Stomach smooth muscle (tissue), 2 donors: Measurements from ENCODE around the gene TXNDC17.

Experiments
- H3K27ac ChIP-seq: one replicate; pipeline ENCODE4 v1.7.0; 2013; ENCODE audit warnings: mild to moderate bottlenecking, low read length, inconsistent platforms
- H3K27me3 ChIP-seq, 2 donors: one replicate each; pipeline ENCODE4 v1.7.0; 2013; ENCODE audit warnings: low read length in 2 of 2; ENCODE audit not compliant: insufficient read depth in 2 of 2, control insufficient read depth in 1 of 2
- H3K36me3 ChIP-seq, 2 donors: one replicate each; pipeline ENCODE4 v1.7.0; 2013; ENCODE audit warnings: low read length in 2 of 2; ENCODE audit not compliant: control insufficient read depth in 2 of 2, insufficient read depth in 2 of 2
- H3K4me1 ChIP-seq: one replicate; pipeline ENCODE4 v1.7.0; 2013; ENCODE audit warnings: low read length; ENCODE audit not compliant: control insufficient read depth, insufficient read depth
- H3K4me3 ChIP-seq, 2 donors: one replicate each; pipeline ENCODE4 v1.7.0; 2013; ENCODE audit warnings: low read length in 2 of 2
- H3K9ac ChIP-seq, 2 donors: one replicate each; pipeline ENCODE4 v1.7.0; 2013; ENCODE audit warnings: low read length in 2 of 2, mild to moderate bottlenecking in 1 of 2
- H3K9me3 ChIP-seq, 2 donors: one replicate each; pipeline ENCODE4 v1.7.0; 2013; ENCODE audit warnings: low read length in 2 of 2; ENCODE audit not compliant: control insufficient read depth in 2 of 2
- donor health status: healthy.
- donor health status: Pancreatic carcinoma.

Gene TXNDC17

DNA sequence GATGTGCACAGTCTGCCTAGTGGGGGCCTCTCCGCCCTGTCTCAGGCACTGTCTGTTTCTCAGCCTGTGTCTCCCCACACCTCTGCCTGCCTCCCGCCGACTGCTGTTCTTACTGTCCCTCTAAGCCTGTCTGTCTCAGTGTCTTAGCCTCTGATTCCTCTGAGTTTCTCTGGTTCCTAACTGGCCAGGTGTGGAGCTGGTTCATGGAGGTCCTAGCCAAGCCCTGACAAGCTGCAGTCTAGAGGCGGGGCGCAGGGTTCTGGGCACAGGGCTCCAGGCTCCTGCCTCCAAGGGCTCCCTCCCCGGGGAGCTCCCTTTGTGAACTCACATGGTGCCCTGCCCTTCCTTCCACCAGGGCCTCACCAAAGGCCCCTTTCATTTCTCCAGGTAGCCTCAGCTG, 30.1 kb downstream of the TXNDC17 start:
- no peaks in the 10 kb centered on the region for H3K9me3 ChIP-seq
- no peaks in the 10 kb centered on the region for H3K36me3 ChIP-seq
- H3K4me3 ChIP-seq, result no peak overlapping the region
- no peak overlapping the region for H3K27ac ChIP-seq
- no peak overlapping the region for H3K9ac ChIP-seq
- H3K4me1 ChIP-seq, result no peaks in the 10 kb centered on the region
- H3K27me3 ChIP-seq, result peaks cover 2 to 15% of the 10 kb centered on the region in 2 donors

DNA sequence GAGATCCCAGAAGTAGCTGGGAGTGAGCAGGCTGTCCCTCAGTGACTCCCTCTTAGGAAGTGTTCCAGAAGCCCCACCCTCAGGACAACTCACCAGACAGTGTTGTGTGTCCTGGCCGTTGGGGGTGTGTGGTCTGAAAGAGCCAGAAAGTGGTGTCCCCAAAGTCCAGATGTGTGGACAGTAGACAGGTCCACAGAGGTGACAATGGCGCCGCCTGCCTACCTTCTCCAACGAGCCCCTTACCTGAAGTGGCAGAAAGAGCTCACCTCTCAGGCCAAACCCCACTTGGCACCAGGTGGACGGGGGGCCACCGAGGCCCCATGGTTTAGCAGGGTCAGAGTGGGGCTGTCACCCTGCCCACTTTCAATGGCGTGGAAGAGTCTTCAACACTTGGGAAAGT, 30.6 kb downstream of the TXNDC17 start:
- no peak overlapping the region for H3K4me3 ChIP-seq
- H3K9me3 ChIP-seq, result no peaks in the 10 kb centered on the region
- no peak overlapping the region for H3K27ac ChIP-seq
- H3K4me1 ChIP-seq, result no peaks in the 10 kb centered on the region
- H3K36me3 ChIP-seq, result no peaks in the 10 kb centered on the region
- no peak overlapping the region for H3K9ac ChIP-seq
- peaks cover 2 to 15% of the 10 kb centered on the region in 2 donors for H3K27me3 ChIP-seq

DNA sequence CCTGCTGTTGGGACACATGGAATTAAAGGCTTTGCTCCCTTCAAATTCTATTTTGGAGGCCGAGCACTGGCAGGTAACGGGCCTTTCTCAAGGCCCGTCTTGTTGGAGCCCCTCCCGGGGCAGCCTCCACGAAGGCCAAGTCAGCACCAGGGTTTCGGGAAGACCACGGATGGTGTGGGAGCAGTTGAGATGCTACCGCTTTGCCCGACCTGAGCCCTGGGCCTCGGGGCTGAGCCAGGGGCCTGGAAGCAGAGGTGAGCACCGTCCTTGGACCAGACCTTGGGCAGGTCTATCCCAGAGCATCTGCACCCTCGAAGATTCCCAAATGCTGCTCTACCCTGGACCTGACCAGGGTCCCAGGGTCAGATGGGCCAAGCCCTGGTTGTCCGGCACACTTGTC, 33.7 kb downstream of the TXNDC17 start:
- no peaks in the 10 kb centered on the region for H3K36me3 ChIP-seq
- no peaks in the 10 kb centered on the region for H3K4me1 ChIP-seq
- no peak overlapping the region for H3K4me3 ChIP-seq
- no peak overlapping the region for H3K9ac ChIP-seq
- no peaks in the 10 kb centered on the region for H3K9me3 ChIP-seq
- H3K27me3 ChIP-seq, result peaks cover 17 to 18% of the 10 kb centered on the region in 2 donors
- H3K27ac ChIP-seq, result no peak overlapping the region

DNA sequence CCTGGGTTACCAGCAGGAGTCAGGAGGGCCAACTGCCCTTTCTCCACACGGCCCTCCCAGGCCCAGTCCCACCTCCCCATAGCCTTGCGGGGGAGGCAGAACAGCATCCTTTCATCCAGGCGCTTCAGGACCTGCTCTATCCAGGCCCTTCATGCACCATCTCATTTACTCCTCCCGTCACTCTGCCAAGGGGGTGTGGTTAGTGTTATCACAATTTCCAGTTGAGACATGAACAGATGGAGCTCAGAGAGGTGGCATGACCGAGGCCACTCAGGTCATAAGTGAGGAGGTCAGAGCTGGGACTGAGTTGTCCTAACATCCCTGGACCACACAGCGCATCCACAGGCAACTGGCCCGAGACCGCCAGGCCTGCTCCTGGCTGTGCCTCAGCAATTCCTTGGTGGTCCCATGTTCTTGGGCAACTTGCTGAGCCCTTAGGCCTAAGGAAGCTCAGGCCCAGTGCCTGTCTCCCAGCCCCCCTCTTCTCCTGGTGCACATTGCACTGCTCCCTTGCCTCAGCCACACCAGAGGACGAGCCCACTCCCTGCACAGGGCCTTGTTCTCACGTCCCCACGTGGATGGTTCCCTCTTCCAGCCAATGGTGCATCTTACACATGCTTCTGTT, 34.5 kb downstream of the TXNDC17 start:
- Histone ChIP-seq H3K4me1 (no peaks in the 10 kb centered on the region), H3K9me3 (no peaks in the 10 kb centered on the region), H3K4me3 (no peak overlapping the region), H3K27me3 (peaks cover 17 to 18% of the 10 kb centered on the region in 2 donors), H3K9ac (no peak overlapping the region), H3K27ac (no peak overlapping the region), H3K36me3 (no peaks in the 10 kb centered on the region)

DNA sequence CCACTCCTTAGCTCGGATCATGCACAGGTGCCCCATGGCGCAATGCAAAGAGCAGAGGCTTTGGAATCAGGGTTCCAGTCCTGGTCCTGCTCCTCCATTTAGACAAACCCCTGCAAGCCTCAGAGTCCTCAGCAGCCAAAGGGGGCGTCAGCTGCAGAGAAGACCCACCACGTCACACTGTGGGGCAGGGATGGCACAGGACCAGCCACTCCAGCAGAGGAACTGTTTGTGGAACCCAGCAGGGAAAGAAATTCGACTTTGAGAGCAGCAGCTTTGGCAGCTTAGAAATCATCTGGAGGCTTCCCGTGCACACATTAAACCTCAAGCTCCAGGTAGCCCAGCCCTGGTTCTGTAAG, 35.9 kb downstream of the TXNDC17 start:
- H3K36me3 ChIP-seq, result no peaks in the 10 kb centered on the region
- no peaks in the 10 kb centered on the region for H3K4me1 ChIP-seq
- no peak overlapping the region for H3K4me3 ChIP-seq
- no peak overlapping the region for H3K9ac ChIP-seq
- peaks cover 15 to 18% of the 10 kb centered on the region in 2 donors for H3K27me3 ChIP-seq
- no peaks in the 10 kb centered on the region for H3K9me3 ChIP-seq
- no peak overlapping the region for H3K27ac ChIP-seq

DNA sequence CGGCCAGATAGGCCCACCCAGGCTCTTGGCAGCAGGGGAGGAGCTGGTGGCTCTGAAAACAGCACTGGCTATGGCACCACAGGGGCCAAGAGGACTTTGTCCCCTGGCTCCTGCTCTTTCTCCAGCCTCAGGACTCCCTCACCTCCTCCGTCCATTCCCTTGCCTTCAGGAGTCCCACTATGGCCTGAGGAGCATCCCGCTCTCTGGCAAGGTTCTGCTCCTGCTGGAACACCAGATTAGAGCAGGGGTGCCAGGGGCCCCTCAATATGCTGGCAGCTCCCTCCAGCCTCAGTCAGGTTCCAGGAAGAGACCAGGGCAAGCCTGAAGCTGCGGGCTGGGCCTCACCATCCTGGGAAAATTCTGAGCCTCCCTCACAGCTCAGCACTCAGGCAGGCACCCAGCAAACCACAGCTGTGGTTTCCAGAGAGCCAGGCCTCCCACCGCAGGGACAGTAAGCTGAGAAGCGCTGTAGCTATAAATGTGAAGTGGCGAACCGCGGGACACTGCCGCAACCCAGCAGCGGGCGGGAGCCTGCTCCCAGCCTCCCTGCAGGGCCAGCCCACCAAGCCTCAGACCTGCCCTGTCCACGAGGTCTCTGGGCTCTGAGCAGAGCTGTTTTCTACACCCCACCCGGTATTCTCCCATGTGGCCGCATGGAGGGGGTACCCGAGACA, 36.4 kb downstream of the TXNDC17 start:
- Histone ChIP-seq H3K9me3 (no peaks in the 10 kb centered on the region), H3K27me3 (peaks cover 15 to 18% of the 10 kb centered on the region in 2 donors), H3K36me3 (no peaks in the 10 kb centered on the region), H3K4me3 (no peak overlapping the region), H3K4me1 (no peaks in the 10 kb centered on the region), H3K27ac (no peak overlapping the region), H3K9ac (no peak overlapping the region)

DNA sequence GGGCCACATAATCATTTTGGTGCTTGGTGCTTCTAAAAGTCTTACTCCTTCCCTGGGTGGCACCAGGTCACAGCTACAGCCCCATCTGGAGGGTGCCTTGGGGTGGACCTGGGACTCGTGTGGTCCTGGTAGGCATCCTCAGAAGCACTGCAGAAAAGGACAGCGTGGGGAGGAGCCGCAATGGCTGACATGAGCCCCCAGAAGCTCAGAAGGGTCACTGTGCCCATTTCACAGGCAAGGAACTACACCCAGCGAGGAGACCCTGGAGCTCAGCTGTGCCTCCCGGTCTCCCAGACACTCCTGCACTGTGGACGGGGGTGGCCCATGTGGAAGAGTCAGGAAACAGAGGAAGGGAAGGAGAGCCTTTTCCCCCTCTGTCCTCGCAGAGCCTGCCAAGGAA, 37.1 kb downstream of the TXNDC17 start:
- Histone ChIP-seq H3K9ac (no peak overlapping the region), H3K4me1 (no peaks in the 10 kb centered on the region), H3K36me3 (no peaks in the 10 kb centered on the region), H3K27me3 (peaks cover 15 to 18% of the 10 kb centered on the region in 2 donors), H3K4me3 (no peak overlapping the region), H3K27ac (no peak overlapping the region), H3K9me3 (no peaks in the 10 kb centered on the region)

DNA sequence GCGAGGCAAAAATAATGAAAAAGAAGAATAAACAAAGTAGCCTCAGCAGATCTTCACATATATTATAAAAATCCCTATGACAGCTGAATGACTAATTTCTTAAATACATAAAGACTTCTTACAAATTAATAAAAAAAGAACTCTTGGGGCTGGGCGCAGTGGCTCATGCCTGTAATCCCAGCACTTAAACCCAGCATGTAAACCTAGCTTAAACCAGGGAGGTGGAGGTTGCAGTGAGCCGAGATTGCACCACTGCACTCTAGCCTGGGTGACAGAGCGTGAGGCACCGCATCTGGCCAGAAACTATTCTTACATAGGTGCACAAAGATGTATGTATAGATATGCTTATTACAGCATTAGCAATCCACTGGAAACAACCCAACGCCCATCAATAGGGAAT, 38.4 kb downstream of the TXNDC17 start:
- H3K27me3 ChIP-seq, result peaks cover 18 to 20% of the 10 kb centered on the region in 2 donors
- H3K36me3 ChIP-seq, result no peaks in the 10 kb centered on the region
- H3K27ac ChIP-seq, result no peak overlapping the region
- H3K9ac ChIP-seq, result no peak overlapping the region
- H3K9me3 ChIP-seq, result no peaks in the 10 kb centered on the region
- H3K4me1 ChIP-seq, result no peaks in the 10 kb centered on the region
- no peak overlapping the region for H3K4me3 ChIP-seq

DNA sequence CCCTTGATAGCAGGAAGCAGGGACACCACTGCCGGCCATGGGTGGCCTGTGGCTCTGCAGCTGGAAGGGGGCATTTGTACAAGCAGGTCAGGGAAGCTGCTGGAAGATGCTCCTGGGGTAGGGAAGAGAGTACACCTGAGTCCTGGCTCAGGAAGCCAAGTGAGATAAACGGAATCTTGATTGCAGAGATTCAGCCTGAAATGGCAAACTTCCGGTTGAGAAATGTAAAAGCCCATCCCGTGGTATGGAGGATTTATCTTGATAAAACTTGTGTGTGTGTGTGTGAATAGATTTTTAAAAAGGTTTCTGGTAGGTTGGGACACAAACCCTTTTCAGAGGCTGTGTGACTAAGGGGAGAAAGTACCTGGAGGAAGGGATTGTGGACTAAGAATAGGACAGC, 40.3 kb downstream of the TXNDC17 start:
- Histone ChIP-seq H3K27ac (no peak overlapping the region), H3K9me3 (no peaks in the 10 kb centered on the region), H3K4me3 (no peak overlapping the region), H3K27me3 (peaks cover 19 to 20% of the 10 kb centered on the region in 2 donors), H3K9ac (no peak overlapping the region), H3K36me3 (no peaks in the 10 kb centered on the region), H3K4me1 (no peaks in the 10 kb centered on the region)

DNA sequence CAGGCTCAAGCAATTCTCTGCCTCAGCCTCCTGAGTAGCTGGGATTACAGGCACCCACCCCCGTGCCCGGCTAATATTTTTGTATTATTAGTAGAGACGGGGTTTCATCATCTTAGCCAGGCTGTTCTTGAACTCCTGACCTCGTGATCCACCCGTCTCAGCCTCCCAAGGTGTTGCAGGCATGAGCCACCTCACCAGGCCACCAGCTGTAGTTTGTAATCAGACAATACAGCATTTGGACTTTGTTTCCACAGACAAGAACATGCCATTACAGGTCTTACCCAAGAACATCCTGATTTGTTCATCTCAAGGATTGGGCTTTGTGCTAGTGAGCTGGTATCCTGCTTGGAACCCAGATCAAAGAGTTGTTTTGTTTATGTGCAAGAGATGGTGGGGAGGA, 40.8 kb downstream of the TXNDC17 start:
- no peak overlapping the region for H3K9ac ChIP-seq
- H3K4me3 ChIP-seq, result no peak overlapping the region
- no peaks in the 10 kb centered on the region for H3K4me1 ChIP-seq
- no peaks in the 10 kb centered on the region for H3K36me3 ChIP-seq
- H3K27ac ChIP-seq, result no peak overlapping the region
- H3K9me3 ChIP-seq, result no peaks in the 10 kb centered on the region
- H3K27me3 ChIP-seq, result peaks cover 20 to 24% of the 10 kb centered on the region in 2 donors

DNA sequence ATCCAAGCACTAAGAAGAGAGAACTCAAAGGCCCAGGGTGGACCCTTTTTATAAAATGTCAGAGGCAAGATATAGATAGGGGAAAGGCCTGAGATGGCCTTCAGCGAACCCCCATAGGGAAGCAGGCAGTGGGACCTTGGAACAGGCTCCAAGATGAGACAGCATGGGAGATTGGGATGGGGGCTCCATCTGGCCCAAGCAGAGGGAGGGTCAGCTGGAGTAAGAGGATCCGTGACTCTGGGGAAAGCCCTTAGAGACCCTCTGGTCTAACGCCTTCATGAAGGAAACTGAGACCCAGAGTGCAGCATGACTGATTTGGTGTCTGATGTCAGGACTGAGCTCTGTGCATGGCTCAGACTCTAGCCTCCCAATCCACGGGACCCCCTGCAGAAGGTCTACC, 41.5 kb downstream of the TXNDC17 start:
- H3K36me3 ChIP-seq, result no peaks in the 10 kb centered on the region
- no peaks in the 10 kb centered on the region for H3K9me3 ChIP-seq
- no peaks in the 10 kb centered on the region for H3K4me1 ChIP-seq
- no peak overlapping the region for H3K27ac ChIP-seq
- no peak overlapping the region for H3K9ac ChIP-seq
- no peak overlapping the region for H3K4me3 ChIP-seq
- H3K27me3 ChIP-seq, result peaks cover 15 to 23% of the 10 kb centered on the region in 2 donors
